Heart left ventricle (tissue), 16 donors: Measurements from ENCODE around the gene SGIP1. TPM values are rescaled to one million over a fixed set of nuclear protein-coding genes. Genes with fewer than 3 reads are reported as not detected.

Experiments
- ATAC-seq, 4 donors: fragments of 200-7000 bp; cut with Tn5 transposase; one replicate each; pipeline ENCODE4 v1.9.1; 2020 to 2022; ENCODE audit warnings: moderate library complexity in 4 of 4, mild to moderate bottlenecking in 3 of 4, moderate number of reproducible peaks in 1 of 4
- DNase-seq, 5 donors: peaks; one replicate each; pipeline ENCODE4 v3.0.0-alpha.2; 2020
- H3K27ac ChIP-seq, 12 donors: fragments of 200-600 bp; sonication (generic) in 4 of 12; one replicate each; pipeline versions ENCODE4 v1.5.0 to v1.8.0; 2016 to 2022; ENCODE audit warnings: mild to moderate bottlenecking in 2 of 12
- H3K27me3 ChIP-seq, 9 donors: fragments of 200-600 bp; sonication (generic) in 2 of 9; one replicate each; pipeline versions ENCODE4 v1.5.1 to v1.8.0; 2016 to 2022; ENCODE audit warnings: mild to moderate bottlenecking in 3 of 9
- H3K36me3 ChIP-seq, 9 donors: fragments of 200-600 bp; sonication (generic) in 2 of 9; one replicate each; pipeline versions ENCODE4 v1.5.0 to v1.8.0; 2018 to 2022; ENCODE audit warnings: mild to moderate bottlenecking in 2 of 9
- H3K4me1 ChIP-seq, 12 donors: fragments of 200-600 bp; sonication (generic) in 4 of 12; one replicate each; pipeline versions ENCODE4 v1.5.0 to v1.8.0; 2016 to 2022; ENCODE audit warnings: mild to moderate bottlenecking in 3 of 12
- H3K4me3 ChIP-seq, 12 donors: fragments of 200-600 bp; sonication (generic) in 4 of 12; one replicate each; pipeline versions ENCODE4 v1.5.0 to v1.8.0; 2017 to 2022; ENCODE audit warnings: mild to moderate bottlenecking in 9 of 12, moderate library complexity in 4 of 12
- H3K9me3 ChIP-seq, 12 donors: fragments of 200-600 bp; sonication (generic) in 4 of 12; one replicate each; pipeline versions ENCODE4 v1.5.0 to v1.8.0; 2016 to 2022; ENCODE audit warnings: mild to moderate bottlenecking in 1 of 12
- CTCF ChIP-seq, 12 donors: fragments of 200-600 bp; sonication (generic) in 4 of 12; IDR thresholded peaks; one replicate each; pipeline versions ENCODE4 v1.5.0 to v1.8.0; 2018 to 2022; ENCODE audit warnings: antibody characterized with exemption in 12 of 12, mild to moderate bottlenecking in 5 of 12
- POLR2A ChIP-seq, 2 donors: fragments of 450-650 bp; IDR thresholded peaks; one replicate each; pipeline ENCODE4 v1.6.1; 2017; ENCODE audit warnings: antibody characterized with exemption in 2 of 2, mild to moderate bottlenecking in 2 of 2, moderate library complexity in 2 of 2
- WGBS, 4 donors: extraction: QIAGEN DNeasy Blood & Tissue Kit in 2 of 4; methylation state at CpG; one replicate each; pipeline versions ENCODE4 v1.1.5 to v1.1.7; 2013 to 2018; 5-methylcytosine and 5-hydroxymethylcytosine counted together
- intact Hi-C, 10 donors: fragments of 100-400 bp; cut with DNase I; formaldehyde crosslinking; loops; one replicate each; pipeline versions ENCODE4 v1.11.1 to v1.14.2; 2022
- polyA plus RNA-seq, 2 donors: library from polyadenylated mRNA; stranded (reverse); fragments of 200-250 nt; gene quantifications; one replicate each; pipeline ENCODE4 v1.2.3, GENCODE V29; 2013
- total RNA-seq, 9 donors: library from RNA; depleted of rRNA in 2 of 9; stranded (reverse); fragments of >200 nt in 2 of 9; fragmentation: NEBNext Ultra II Directional in 3 of 9; extraction: Animal tissue kit (Norgen Biotek cat#: 25700) in 3 of 9; gene quantifications; one replicate each; pipeline versions ENCODE4 v1.1.0 to v1.2.4, GENCODE V29; 2016 to 2023
- donor health status: ischemic (EF 13 %, LVEDD 7.1; RV severe dilation, severe dysfunction).
- donor health status: healthy with polysubstance abuse.
- donor health status: DM: no; HTN: yes; CAD: no.
- donor health status: DM: no; HTN: no; CAD: no.
- donor health status: ischemic (EF 25% LVEDD 6.9; RV normal size, moderate dysfunction).
- donor health status: ischemic (EF 25% LVEDD 5.7; RV mildly dilated, moderate dysfunction).
- donor health status: healthy.
- donor health status: DM: yes; HTN: yes; CAD: no.
- donor health status: ischemic (EF 35%, LVEDD 5.7; RV mildly dilated, moderate dysfunction).
- donor health status: nonischemic (EF 11% LVEDD 7.7; RV severe dilation, severe dysfunction).
- donor health status: DM: yes; HTN: yes; CAD: no.
- donor health status: PGD.
- donor health status: ischemic (EF 29% LVEDD 5.4; RV normal size, mild dysfunction).
- donor health status: nonischemic (EF 23%, LVEDD 6.1; RV moderate dilation, normal function).

The SGIP1 gene
- total and polyA plus RNA-seq, 11 donors, result 2.1 to 17.3 (median 5.0) TPM

DNA sequence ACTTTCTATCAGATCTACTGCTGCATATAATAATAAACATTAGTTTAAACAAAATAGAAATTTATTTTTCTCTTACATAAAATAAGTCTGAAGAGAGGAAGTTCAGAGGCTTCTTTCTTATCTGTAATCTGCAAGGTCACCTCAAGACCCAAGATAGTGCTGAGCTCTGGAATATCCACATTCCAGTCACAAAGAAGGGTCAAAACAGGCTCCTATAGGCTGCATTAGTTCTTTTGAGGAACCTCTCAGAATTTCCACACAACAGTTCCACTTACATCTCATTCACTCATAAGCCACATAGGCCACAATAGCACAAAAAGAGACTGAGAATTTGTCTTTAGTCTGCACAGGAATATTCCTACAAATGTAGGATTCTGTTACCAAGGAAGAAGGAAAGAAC lies 233.7 kb downstream of the SGIP1 start:
- intact Hi-C loops, result loop anchor here in 8 of 10 donors (5.0 to 10.0 kb wide), 9 partner anchors 147 to 737 kb away; partner anchors contain the start of genes DNAI4 (in 3 of the 8), MIER1 (in 3 of the 8) and SLC35D1 (in 1 of the 8)
- Histone ChIP-seq H3K27me3 (no peaks in the 10 kb centered on the region), H3K36me3 (no peaks in the 10 kb centered on the region), H3K4me3 (no peak overlapping the region), H3K4me1 (peaks cover 0 to 3% (median 0%) of the 10 kb centered on the region in 12 donors), H3K27ac (no peak overlapping the region), H3K9me3 (peaks cover 0 to 6% (median 0%) of the 10 kb centered on the region in 12 donors)
- ATAC-seq (no peak), DNase-seq (no peak)
- TF ChIP-seq CTCF (IDR thresholded peaks at IDR 0.05) (no peak), POLR2A (IDR thresholded peaks at IDR 0.05) (no peak)

DNA sequence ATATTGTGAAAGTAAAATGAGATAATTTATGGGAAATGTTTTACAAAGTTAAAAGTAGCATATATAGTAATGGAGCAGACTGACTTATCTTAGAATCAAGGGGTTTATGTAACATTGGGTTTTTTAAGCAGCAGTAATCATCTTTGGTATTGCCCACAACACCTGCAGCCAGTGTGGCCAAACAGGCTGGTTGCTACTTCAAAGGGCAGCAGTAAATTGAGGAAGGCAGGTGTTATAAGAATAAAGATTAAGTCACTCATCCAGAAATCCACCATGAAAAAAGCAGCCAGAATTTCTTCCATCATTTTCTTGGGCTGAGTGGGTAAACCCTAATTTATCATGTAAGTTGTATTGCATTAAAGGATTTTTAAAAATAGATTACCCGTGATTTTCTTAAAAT lies 235.0 kb downstream of the SGIP1 start:
- no peak for ATAC-seq

DNA sequence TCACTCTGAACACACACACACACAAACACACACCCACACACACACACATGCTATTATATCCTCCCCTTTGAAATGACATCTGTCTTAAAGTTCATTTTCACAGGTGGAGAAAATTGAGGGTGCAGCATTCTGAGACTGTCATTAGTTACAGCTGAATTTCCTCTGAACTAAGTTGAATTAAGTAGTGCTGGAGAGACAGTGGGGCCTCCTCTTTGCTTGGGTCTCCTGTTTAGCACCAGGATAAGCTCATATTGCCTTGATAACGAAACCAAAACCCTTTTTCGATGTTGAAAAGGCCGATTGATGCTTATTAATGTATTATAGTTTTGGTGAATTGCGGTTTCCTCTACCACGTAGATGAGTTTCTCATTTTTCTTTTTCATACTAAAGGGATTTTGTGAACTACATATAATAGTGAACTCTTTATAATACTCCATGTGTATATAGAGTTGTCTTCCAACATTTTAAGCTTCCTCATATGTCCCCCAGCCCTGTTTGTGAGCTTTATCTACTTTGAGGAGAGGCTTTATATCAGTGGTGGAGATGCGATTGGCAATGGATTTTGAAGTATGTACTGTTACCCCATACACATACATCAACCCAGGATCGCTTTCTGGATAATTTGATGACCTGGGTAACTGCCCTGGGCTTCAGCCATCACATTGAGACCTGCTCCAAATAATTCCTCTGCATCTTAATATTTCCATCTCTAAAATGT lies 235.7 kb downstream of the SGIP1 start:
- H3K27ac ChIP-seq, result no peak overlapping the region
- peaks cover 0 to 3% (median 0%) of the 10 kb centered on the region in 12 donors for H3K4me1 ChIP-seq
- ATAC-seq (no peak), DNase-seq (no peak)
- H3K4me3 ChIP-seq, result peak overlapping the region in 1 of 12 donors; percentile 14
- WGBS, 4 donors, result 83 to 89% (median 86%) methylated on average over 7 of the region's 7 CpGs
- H3K9me3 ChIP-seq, result no peaks in the 10 kb centered on the region
- intact Hi-C loops, result loop anchor here in 8 of 10 donors (5.0 to 10.0 kb wide), 10 partner anchors 145 to 735 kb away; partner anchors contain the start of genes DNAI4 (in 3 of the 8), MIER1 (in 3 of the 8) and SLC35D1 (in 1 of the 8)
- no peaks in the 10 kb centered on the region for H3K27me3 ChIP-seq
- H3K36me3 ChIP-seq, result no peaks in the 10 kb centered on the region
- no peak for TF ChIP-seq CTCF (IDR thresholded peaks at IDR 0.05)
- no peak for TF ChIP-seq POLR2A (IDR thresholded peaks at IDR 0.05)

More for the DNA sequence above, 235.0 kb downstream of the SGIP1 start:
- DNase-seq, result no peak
- Histone ChIP-seq H3K27me3 (no peaks in the 10 kb centered on the region), H3K4me1 (peaks cover 0 to 3% (median 0%) of the 10 kb centered on the region in 12 donors), H3K9me3 (no peaks in the 10 kb centered on the region), H3K27ac (no peak overlapping the region), H3K36me3 (no peaks in the 10 kb centered on the region), H3K4me3 (no peak overlapping the region)
- TF ChIP-seq POLR2A (IDR thresholded peaks at IDR 0.05) (no peak), CTCF (IDR thresholded peaks at IDR 0.05) (no peak)
- intact Hi-C loops, result loop anchor here in 8 of 10 donors (5.0 to 10.0 kb wide), 9 partner anchors 146 to 736 kb away; partner anchors contain the start of genes DNAI4 (in 3 of the 8), MIER1 (in 3 of the 8) and SLC35D1 (in 1 of the 8)
- WGBS, 4 donors, result 81 to 97% (median 95%) methylated on average over 1 of the region's 1 CpG

GRCh38 chr1:66770240-66770639 lies 236.3 kb downstream of the SGIP1 start:
- H3K4me3 ChIP-seq, result no peak overlapping the region
- H3K36me3 ChIP-seq, result no peaks in the 10 kb centered on the region
- DNase-seq (no peak), ATAC-seq (no peak)
- H3K27ac ChIP-seq, result no peak overlapping the region
- H3K27me3 ChIP-seq, result no peaks in the 10 kb centered on the region
- WGBS, 4 donors, result 95 to 100% (median 97%) methylated on average over 2 of the region's 2 CpGs
- peaks cover 0 to under 1% (median 0%) of the 10 kb centered on the region in 12 donors for H3K4me1 ChIP-seq
- intact Hi-C loops, result loop anchor here in 1 of 10 donors (5.0 kb wide), 1 partner anchor 732 kb away; no protein-coding TSS in a partner anchor
- no peaks in the 10 kb centered on the region for H3K9me3 ChIP-seq
- no peak for TF ChIP-seq CTCF (IDR thresholded peaks at IDR 0.05)
- no peak for TF ChIP-seq POLR2A (IDR thresholded peaks at IDR 0.05)
